Calu3 (cell line): Measurements from ENCODE around the gene AFAP1. TPM values are rescaled to one million over a fixed set of nuclear protein-coding genes. Genes with fewer than 3 reads are reported as not detected.
A peak's percentile ranks its signal among the peaks of the same experiment; 100 is the strongest.

ENCODE experiments used
- Bru-seq: library from RNA; stranded (reverse); fragments of 400-500 nt; gene quantifications from one replicate; lab custom pipeline; 2021; lab: Mats Ljungman, UMichigan
- BruChase-seq, 2 experiments: library from RNA; stranded (reverse); fragments of 400-500 nt; gene quantifications; one replicate each; lab custom pipeline; 2021; lab: Mats Ljungman, UMichigan
- BruUV-seq: library from RNA; stranded (reverse); fragments of 400-500 nt; replicated peaks from 2 replicates; lab custom pipeline; 2021; lab: Mats Ljungman, UMichigan
- CTCF ChIA-PET: fragments of 300-600 bp; sonication (Branson Sonifier 250); formaldehyde crosslinking; loops from one replicate; lab custom pipeline; 2022; ENCODE audit warnings: antibody characterized with exemption; lab: Charles Lee
- DNase-seq: peaks from one replicate; pipeline ENCODE4 v3.0.0; 2022
- H3K27ac Mint-ChIP-seq: one replicate; pipeline ENCODE4 v1.8.0; 2022; ENCODE audit warnings: mixed read lengths; ENCODE audit not compliant: unreplicated experiment
- H3K27me3 Mint-ChIP-seq: one replicate; pipeline ENCODE4 v1.8.0; 2022; ENCODE audit warnings: mixed read lengths; ENCODE audit not compliant: unreplicated experiment
- H3K36me3 Mint-ChIP-seq: one replicate; pipeline ENCODE4 v1.8.0; 2022; ENCODE audit warnings: mild to moderate bottlenecking, moderate library complexity, mixed read lengths; ENCODE audit not compliant: insufficient read depth, unreplicated experiment
- H3K4me1 Mint-ChIP-seq: one replicate; pipeline ENCODE4 v1.8.0; 2022; ENCODE audit warnings: mild to moderate bottlenecking, low read depth, mixed read lengths; ENCODE audit not compliant: unreplicated experiment
- H3K4me3 Mint-ChIP-seq: one replicate; pipeline ENCODE4 v1.8.0; 2022; ENCODE audit warnings: mild to moderate bottlenecking, low read depth, moderate library complexity, mixed read lengths; ENCODE audit not compliant: unreplicated experiment
- H3K9me3 Mint-ChIP-seq: one replicate; pipeline ENCODE4 v1.8.0; 2022; ENCODE audit warnings: low read depth, mixed read lengths; ENCODE audit not compliant: unreplicated experiment
- CTCF ChIP-seq: fragments of 200-600 bp; IDR thresholded peaks from one replicate; pipeline ENCODE4 v1.8.0; 2022; ENCODE audit warnings: antibody characterized with exemption; ENCODE audit not compliant: unreplicated experiment
- intact Hi-C: fragments of 100-400 bp; cut with micrococcal nuclease; formaldehyde crosslinking; loops from one replicate; pipeline ENCODE4 v1.10.0; 2022; ENCODE audit not compliant: unreplicated experiment
- long read RNA-seq: library from polyadenylated mRNA; stranded (forward); transcript quantifications from one replicate; pipeline ENCODE4 v2.0.0, GENCODE V29; 2022
- total RNA-seq: library from RNA; stranded (reverse); gene quantifications from 2 replicates; pipeline ENCODE4 v1.2.3, GENCODE V29; 2022

Gene AFAP1
- total RNA-seq (37.9 and 40.1 TPM in 2 replicates), Bru-seq, nascent RNA (percentile 83 among the genes with signal in this experiment), BruChase-seq, experiment 1, labeled RNA remaining after a 6-hour chase (percentile 73 among the genes with signal in this experiment), BruChase-seq, experiment 2, labeled RNA remaining after a 2-hour chase (percentile 72 among the genes with signal in this experiment)
- long read RNA-seq, full-length matches to known transcripts, result 9 of 24 reads
- long read RNA-seq, partial matches to known transcripts, result 5 of 24 reads
- long read RNA-seq, other reads (novel, unspliced or antisense), result 10 of 24 reads

DNA sequence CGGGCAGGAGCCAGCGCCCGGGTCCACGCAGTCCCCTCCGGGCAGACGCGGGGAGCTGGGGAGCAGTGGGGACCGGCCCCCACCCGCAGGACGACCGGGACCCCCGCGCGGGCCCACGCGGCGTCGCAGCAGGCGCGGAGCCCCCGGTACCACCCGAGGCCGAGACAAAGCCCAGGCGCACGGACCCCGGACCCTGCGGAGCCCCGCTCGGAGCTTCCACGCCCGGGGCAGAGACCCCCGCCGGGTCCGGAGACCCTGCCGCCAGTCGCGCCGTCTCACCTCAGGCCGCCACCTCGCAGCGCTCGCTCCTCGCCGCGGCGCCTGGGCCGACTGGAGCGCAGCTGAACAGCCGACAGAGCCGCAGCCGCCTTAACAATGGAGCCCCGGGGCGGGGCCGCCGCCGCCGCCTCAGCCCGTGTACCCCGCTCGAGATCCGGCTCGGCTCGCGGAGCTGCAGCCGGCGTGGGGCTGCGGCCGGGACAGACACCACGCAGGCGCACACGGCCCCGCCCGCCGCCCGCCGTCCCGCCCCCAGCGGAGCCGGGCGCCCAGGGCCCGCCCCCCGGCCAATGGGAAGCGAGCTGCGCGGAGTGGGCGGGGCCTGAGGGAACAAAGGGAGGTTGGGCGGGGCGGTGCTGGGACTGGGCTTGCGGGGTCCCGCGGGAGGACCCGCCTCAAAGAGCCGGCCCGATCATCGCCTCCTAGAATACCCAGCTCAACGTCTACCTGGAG lies at the start of gene AFAP1:
Gene AFAP1 (minus strand): TSS at position 485 of the 732 bp plus-strand sequence. CDS start 67,783 bp downstream, outside the sequence.
- TF ChIP-seq CTCF, result no peak
- intact Hi-C loops, result loop anchor here (5.0 kb wide), 1 partner anchor 33 kb away; no protein-coding TSS in a partner anchor

DNA sequence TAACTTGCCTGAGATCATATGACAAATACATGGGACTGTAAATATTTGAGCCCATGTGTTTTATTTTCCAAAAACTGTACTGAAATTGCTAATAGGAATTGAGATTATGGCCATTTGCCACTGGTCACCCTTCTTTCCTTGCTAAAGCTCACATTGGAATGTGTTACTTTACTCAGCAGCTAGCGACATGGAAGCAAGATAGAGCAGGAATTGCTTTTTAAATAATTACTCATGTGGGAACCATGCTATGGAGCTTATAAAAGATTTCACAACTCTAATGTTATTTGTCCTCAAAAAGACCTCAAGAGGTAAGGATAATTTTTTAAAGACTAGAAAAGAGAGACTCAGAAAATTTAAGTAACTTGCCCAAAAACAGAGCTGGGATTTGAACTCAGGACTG lies 48.8 kb upstream of the AFAP1 start:
- Mint-ChIP-seq H3K4me3 (no peak overlapping the region), H3K27ac (no peak overlapping the region), H3K27me3 (peaks cover 8% of the 10 kb centered on the region), H3K36me3 (peaks cover 6% of the 10 kb centered on the region), H3K9me3 (no peaks in the 10 kb centered on the region), H3K4me1 (no peaks in the 10 kb centered on the region)
- CTCF ChIA-PET, result interaction anchor here (1.0 to 2.1 kb wide), 2 partner anchors 186 to 218 kb away, joined by 3 to 8 read pairs; no protein-coding TSS in a partner anchor
- no peak for TF ChIP-seq CTCF
- DNase-seq, result no peak
- intact Hi-C loops, result no loop called here
- no TSS peak for BruUV-seq

More for the DNA sequence above, at the start of gene AFAP1:
- Mint-ChIP-seq H3K4me1 (peaks cover 28% of the 10 kb centered on the region), H3K27ac (peak within 1 kb of the TSS; percentile 91), H3K4me3 (peak within 1 kb of the TSS; percentile 82), H3K9me3 (no peaks in the 10 kb centered on the region), H3K27me3 (no peaks in the 10 kb centered on the region), H3K36me3 (peaks cover 38% of the 10 kb centered on the region)
- peak; percentile 88 for DNase-seq
- no TSS peak for BruUV-seq
- CTCF ChIA-PET, result interaction anchor here (1.2 to 1.4 kb wide), 2 partner anchors 20 to 39 kb away, joined by 3 read pairs; no protein-coding TSS in a partner anchor

DNA sequence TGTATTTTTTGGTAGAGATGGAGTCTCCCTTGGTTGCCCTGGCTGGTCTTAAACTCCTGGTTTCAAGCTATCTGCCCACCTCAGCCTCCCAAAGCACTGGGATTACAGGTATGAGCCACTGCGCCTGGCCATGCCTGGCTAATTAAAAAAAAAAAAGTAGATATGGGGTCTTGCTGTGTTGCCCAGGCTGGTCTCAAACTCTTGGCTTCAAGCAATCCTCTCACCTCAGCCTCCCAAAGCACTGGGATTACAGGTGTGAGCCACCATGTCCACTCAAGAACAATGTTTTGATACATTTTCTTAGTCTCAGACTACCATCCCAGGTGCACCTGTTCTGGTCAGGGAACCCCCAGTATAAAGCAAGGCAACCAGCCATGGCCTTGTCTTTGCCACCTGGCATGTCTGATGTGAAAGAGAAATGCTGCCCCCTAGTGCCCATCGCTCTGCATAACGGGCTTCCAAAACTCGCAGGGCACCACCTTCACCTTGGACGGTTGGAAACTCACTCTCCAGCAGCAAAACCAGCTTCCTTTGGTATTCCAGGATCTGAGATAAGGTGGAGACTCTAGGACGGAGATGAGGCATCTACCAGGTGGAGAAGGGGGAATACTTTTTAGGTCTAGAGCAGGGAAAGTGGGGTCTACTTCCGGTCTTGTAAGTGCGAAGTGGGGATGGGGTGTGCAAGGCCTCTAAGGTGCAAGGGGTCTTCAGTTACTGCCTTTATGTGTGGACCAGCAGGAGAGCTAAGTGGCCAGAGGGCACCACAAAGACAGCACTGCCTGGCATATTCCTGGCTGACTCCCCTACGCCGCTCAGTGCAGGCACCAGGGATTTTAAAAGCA lies 47.7 kb upstream of the AFAP1 start:
- Mint-ChIP-seq H3K27ac (no peak overlapping the region), H3K9me3 (no peaks in the 10 kb centered on the region), H3K27me3 (peaks cover 8% of the 10 kb centered on the region), H3K4me1 (no peaks in the 10 kb centered on the region), H3K36me3 (peaks cover 6% of the 10 kb centered on the region), H3K4me3 (no peak overlapping the region)
- peak; percentile 81 for TF ChIP-seq CTCF
- intact Hi-C loops, result loop anchor here (1.0 kb wide), 2 partner anchors 183 to 265 kb away; no protein-coding TSS in a partner anchor
- CTCF ChIA-PET, result interaction anchor here (0.8 to 2.1 kb wide), 3 partner anchors 182 to 217 kb away, joined by 3 to 8 read pairs (median 4); no protein-coding TSS in a partner anchor
- DNase-seq, result peak; percentile 76
- no TSS peak for BruUV-seq
